ENCODE measurements around the gene B3GNT8. TPM values are rescaled to one million over a fixed set of nuclear protein-coding genes. Genes with fewer than 3 reads are reported as not detected.

Gene B3GNT8
- total RNA-seq, 3 donors from 2014 or later = 2.6 to 3.0 (median 2.9) TPM

DNA sequence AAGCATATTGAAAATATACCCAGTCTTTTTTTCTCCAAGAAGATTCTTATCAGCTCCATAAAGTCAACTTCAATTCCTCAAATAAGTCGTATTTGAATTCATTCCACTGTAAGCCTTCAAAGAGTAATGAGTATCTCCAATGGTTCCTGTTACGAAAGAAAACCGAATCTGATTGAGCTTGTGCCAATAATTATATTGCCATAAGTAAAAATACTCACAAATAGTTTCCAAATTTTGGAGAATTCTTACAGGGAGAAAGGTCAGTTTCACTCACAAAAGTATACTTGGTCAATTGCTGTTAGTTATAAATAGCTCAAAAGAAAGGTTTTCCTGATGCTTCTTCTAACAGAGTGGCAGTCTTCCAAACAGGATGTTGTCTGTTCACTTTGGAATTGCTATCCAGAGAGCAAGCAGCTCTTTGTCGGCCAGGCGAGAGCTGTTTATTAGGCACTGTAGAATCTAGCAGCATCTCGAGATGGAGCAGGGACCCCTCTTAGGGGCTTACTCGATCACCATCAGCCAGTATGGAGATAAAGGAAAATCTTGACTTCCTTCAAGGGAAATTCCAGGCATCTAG lies 29.3 kb upstream of the B3GNT8 start:
- peak in 1 of 2 donors; percentile 39 for DNase-seq (ENCODE audit: low spot score in 2 of 2)
- peaks cover 10 to 12% of the 10 kb centered on the region in 2 donors for H3K4me1 ChIP-seq
- no peaks in the 10 kb centered on the region for H3K36me3 ChIP-seq
- peak overlapping the region in 1 of 3 donors; percentile 46 for H3K4me3 ChIP-seq
- TF ChIP-seq POLR2AphosphoS5 (IDR thresholded peaks at IDR 0.05) = peak in 1 of 3 donors; percentile 33
- TF ChIP-seq POLR2A (IDR thresholded peaks at IDR 0.05) = no peak
- intact Hi-C loops (cut with DNase I; ENCODE audit: low total_unique reads) = no loop called here
- H3K27me3 ChIP-seq = no peaks in the 10 kb centered on the region
- peak overlapping the region; percentile 85 to 91 for H3K27ac ChIP-seq
- no peaks in the 10 kb centered on the region for H3K9me3 ChIP-seq

DNA sequence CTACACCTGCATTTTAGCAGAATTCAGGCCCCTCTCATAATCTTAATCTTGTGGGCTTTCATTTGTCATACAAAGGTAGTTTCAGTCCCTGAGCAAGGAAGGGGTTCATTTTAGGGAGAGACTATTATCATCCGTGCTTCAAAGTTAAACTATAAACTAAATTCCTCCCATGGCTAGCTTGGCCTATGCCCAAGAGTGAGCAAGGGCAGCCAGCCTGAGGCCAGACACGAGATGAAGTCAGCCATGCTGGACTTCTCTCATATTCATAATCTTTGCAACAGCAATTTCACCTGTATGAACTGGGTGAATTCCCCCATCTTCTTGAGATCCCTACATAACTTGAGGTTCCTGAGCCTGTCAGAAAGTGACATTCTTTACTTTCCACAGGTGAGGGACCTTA lies 28.8 kb upstream of the B3GNT8 start:
- TF ChIP-seq, protein P1, sequence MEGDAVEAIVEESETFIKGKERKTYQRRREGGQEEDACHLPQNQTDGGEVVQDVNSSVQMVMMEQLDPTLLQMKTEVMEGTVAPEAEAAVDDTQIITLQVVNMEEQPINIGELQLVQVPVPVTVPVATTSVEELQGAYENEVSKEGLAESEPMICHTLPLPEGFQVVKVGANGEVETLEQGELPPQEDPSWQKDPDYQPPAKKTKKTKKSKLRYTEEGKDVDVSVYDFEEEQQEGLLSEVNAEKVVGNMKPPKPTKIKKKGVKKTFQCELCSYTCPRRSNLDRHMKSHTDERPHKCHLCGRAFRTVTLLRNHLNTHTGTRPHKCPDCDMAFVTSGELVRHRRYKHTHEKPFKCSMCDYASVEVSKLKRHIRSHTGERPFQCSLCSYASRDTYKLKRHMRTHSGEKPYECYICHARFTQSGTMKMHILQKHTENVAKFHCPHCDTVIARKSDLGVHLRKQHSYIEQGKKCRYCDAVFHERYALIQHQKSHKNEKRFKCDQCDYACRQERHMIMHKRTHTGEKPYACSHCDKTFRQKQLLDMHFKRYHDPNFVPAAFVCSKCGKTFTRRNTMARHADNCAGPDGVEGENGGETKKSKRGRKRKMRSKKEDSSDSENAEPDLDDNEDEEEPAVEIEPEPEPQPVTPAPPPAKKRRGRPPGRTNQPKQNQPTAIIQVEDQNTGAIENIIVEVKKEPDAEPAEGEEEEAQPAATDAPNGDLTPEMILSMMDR (IDR thresholded peaks at IDR 0.05) = no peak
- TF ChIP-seq POLR2AphosphoS5 (IDR thresholded peaks at IDR 0.05) (no peak), POLR2A (IDR thresholded peaks at IDR 0.05) (no peak)
- H3K27ac ChIP-seq = peak overlapping the region; percentile 85 to 91

DNA sequence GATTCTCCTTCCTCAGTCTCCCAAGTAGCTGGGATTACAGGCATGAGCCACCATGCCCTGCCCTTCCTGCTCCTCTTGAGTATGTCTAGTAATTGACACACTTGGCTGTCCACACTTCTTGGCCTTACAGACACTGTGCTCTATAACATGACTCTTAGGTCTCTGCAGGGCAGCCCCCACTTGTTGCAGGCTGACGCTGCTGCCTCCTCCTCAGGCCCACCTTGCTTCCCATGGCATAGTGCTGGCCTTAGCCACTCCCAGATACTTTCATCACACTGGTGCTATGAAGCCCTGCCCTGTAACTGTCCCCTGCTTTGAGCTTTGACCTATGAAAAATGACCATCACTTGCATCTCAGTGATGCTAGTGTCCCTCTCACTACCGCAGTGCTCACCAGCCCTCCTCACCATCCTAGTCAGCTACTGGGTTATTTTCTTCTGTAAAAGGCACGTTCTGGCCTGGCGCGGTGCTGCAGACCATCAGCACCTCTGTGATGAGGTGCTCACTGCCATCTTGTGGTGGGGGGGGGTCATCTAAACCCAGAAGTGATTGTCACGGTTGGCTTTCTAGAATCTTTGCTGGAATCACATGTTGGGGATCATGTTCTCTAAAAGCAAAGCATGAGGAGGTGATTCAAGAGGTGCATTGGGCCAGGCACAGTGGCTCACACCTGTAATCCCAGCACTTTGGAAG lies 25.6 kb upstream of the B3GNT8 start:
- Histone ChIP-seq H3K4me3 (no peak overlapping the region), H3K36me3 (no peaks in the 10 kb centered on the region), H3K27me3 (no peaks in the 10 kb centered on the region), H3K9me3 (no peaks in the 10 kb centered on the region), H3K27ac (no peak overlapping the region), H3K4me1 (peaks cover 10 to 12% of the 10 kb centered on the region in 2 donors)
- TF ChIP-seq, protein P1 (IDR thresholded peaks at IDR 0.05) = no peak
- no peak for TF ChIP-seq POLR2AphosphoS5 (IDR thresholded peaks at IDR 0.05)
- no peak for TF ChIP-seq POLR2A (IDR thresholded peaks at IDR 0.05)
- no peak for DNase-seq (ENCODE audit: low spot score in 2 of 2)
- intact Hi-C loops (cut with DNase I; ENCODE audit: low total_unique reads) = no loop called here

More for the DNA sequence above, 28.8 kb upstream of the B3GNT8 start:
- peak overlapping the region in 1 of 3 donors; percentile 30 for H3K4me3 ChIP-seq
- peaks cover 10 to 12% of the 10 kb centered on the region in 2 donors for H3K4me1 ChIP-seq
- H3K36me3 ChIP-seq = no peaks in the 10 kb centered on the region
- H3K9me3 ChIP-seq = no peaks in the 10 kb centered on the region
- intact Hi-C loops (cut with DNase I; ENCODE audit: low total_unique reads) = no loop called here
- no peak for DNase-seq (ENCODE audit: low spot score in 2 of 2)
- no peaks in the 10 kb centered on the region for H3K27me3 ChIP-seq

DNA sequence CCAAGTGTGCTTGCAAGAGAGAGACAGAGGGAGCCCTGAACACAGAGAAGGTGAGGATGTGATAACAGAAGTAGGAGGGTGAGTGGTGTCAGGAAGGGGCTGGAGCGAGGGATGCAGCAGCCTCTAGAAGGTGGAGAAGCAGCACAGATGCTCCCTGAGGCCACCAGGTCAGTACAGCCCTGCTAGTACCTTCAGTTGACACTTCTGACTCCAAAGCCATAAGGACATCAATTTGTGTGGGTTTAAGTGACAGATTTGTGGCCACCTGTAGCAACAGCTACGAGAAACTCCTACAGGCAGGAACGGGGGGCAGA lies 22.6 kb upstream of the B3GNT8 start:
- TF ChIP-seq POLR2A (IDR thresholded peaks at IDR 0.05) = no peak
- Histone ChIP-seq H3K36me3 (no peaks in the 10 kb centered on the region), H3K9me3 (no peaks in the 10 kb centered on the region), H3K27me3 (peaks cover 0 to 11% of the 10 kb centered on the region in 2 donors), H3K4me3 (no peak overlapping the region), H3K27ac (no peak overlapping the region), H3K4me1 (no peaks in the 10 kb centered on the region)
- no peak for DNase-seq (ENCODE audit: low spot score in 2 of 2)
- intact Hi-C loops (cut with DNase I; ENCODE audit: low total_unique reads) = loop anchor here (10.0 kb wide), 1 partner anchor 95 kb away; no protein-coding TSS in a partner anchor

DNA sequence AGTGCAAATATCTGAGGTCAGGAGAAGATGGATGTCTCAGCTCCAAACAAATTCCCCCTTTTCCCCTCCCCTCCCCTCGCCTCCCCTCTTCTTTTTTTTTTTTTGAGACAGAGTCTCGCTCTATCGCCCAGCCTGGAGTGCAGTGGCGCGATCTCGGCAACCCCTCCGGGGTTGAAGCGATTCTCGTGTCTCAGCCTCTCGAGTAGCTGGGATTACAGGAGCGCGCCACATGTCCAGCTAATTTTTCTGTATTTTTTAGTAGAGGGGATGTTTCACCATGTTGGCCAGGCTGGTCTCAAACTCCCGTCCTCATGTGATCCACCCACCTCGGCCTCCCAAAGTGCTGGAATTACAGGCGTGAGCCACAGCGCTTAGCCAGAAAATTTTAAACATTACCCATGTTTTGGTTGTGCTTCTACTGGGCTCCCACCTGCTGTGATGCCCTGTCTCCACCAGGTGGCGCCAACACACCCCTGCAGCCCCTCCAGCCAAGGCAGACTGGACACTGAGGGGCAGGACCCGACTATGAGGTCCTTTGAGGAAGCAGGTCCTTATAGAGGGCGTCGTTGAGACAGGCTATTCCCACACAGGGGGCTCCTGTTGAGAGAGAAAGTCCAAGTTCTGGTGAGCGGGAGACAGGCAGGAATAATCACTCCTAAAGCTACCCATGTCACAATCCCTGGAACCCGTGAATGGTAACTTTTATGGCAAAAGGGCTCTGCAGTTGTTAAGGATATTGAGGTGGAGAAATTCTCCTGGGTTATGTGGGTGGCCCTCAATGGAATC lies 22.1 kb upstream of the B3GNT8 start:
- H3K4me3 ChIP-seq = peak overlapping the region in 2 of 3 donors; percentile 35 to 55
- peak; percentile 70 to 79 for DNase-seq (ENCODE audit: low spot score in 2 of 2)
- intact Hi-C loops (cut with DNase I; ENCODE audit: low total_unique reads) = loop anchor here (10.0 kb wide), 1 partner anchor 96 kb away; no protein-coding TSS in a partner anchor
- H3K9me3 ChIP-seq = no peaks in the 10 kb centered on the region
- TF ChIP-seq POLR2A (IDR thresholded peaks at IDR 0.05) = no peak
- TF ChIP-seq, protein P1 (IDR thresholded peaks at IDR 0.05) = peak; percentile 96 to 97 (median 96)
- TF ChIP-seq POLR2AphosphoS5 (IDR thresholded peaks at IDR 0.05) = peak in 1 of 3 donors; percentile 22
- H3K36me3 ChIP-seq = no peaks in the 10 kb centered on the region
- peaks cover 0 to 11% of the 10 kb centered on the region in 2 donors for H3K27me3 ChIP-seq
- H3K4me1 ChIP-seq = no peaks in the 10 kb centered on the region
- no peak overlapping the region for H3K27ac ChIP-seq

Data from breast epithelium (tissue), 4 donors.